HG03354 (cell line): Measurements from ENCODE around the gene AGRN.
A peak's percentile ranks its signal among the peaks of the same experiment; 100 is the strongest.
"Not testable (repeated sequence)": the region's sequence is repeated elsewhere in the genome, so short reads cannot be mapped to it uniquely, and the experiment has no call there.

Source experiments
- ATAC-seq: cut with Tn5 transposase; IDR thresholded peaks from one replicate; pipeline ENCODE4 v1.9.1; 2021; ENCODE audit warnings: mild to moderate bottlenecking; ENCODE audit not compliant: unreplicated experiment, poor library complexity, severe bottlenecking

Gene AGRN

DNA sequence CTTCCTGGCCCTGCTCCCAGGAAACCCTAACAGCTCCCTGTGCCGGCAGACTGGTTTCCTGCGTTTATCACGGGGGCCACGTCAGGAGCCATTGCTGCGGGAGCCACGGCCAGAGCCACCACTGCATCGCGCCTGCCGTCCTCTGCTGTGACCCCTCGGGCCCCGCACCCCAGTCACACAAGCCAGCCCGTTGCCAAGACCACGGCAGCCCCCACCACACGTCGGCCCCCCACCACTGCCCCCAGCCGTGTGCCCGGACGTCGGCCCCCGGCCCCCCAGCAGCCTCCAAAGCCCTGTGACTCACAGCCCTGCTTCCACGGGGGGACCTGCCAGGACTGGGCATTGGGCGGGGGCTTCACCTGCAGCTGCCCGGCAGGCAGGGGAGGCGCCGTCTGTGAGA, 28.0 kb downstream of the AGRN start:
- ATAC-seq: no peak

DNA sequence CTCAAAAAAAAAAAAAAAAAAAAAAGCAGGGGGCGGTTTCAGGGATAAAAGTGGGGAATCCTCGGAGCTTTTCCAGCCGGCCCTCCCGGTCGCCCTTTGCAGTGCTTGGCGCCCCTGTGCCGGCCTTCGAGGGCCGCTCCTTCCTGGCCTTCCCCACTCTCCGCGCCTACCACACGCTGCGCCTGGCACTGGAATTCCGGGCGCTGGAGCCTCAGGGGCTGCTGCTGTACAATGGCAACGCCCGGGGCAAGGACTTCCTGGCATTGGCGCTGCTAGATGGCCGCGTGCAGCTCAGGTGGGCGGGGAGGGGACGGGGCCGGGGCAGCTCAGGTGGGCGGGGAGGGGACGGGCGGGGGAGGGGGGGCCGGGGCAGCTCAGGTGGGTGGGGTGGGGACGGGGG, 28.8 kb downstream of the AGRN start:
- ATAC-seq: no peak

DNA sequence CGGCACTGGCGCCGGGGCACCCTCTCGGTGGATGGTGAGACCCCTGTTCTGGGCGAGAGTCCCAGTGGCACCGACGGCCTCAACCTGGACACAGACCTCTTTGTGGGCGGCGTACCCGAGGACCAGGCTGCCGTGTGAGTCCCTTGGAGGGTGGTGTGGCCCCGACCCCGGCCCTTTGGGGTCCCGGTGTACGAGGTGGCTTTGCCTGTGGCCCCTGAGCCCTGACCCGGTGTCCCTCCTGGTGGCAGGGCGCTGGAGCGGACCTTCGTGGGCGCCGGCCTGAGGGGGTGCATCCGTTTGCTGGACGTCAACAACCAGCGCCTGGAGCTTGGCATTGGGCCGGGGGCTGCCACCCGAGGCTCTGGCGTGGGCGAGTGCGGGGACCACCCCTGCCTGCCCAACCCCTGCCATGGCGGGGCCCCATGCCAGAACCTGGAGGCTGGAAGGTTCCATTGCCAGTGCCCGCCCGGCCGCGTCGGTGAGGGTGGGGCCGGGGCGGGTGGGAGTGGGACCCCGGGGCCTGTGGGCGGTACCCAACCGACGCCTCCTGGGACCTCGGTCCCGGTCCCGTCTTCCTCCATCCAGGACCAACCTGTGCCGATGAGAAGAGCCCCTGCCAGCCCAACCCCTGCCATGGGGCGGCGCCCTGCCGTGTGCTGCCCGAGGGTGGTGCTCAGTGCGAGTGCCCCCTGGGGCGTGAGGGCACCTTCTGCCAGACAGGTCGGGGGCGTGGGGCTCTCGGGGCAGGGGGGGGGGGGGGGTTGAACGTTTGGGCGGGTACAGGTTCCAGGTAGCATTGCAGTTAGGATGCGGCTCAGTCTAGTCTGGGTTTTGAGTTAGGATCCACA, 29.6 kb downstream of the AGRN start:
- ATAC-seq: no peak

DNA sequence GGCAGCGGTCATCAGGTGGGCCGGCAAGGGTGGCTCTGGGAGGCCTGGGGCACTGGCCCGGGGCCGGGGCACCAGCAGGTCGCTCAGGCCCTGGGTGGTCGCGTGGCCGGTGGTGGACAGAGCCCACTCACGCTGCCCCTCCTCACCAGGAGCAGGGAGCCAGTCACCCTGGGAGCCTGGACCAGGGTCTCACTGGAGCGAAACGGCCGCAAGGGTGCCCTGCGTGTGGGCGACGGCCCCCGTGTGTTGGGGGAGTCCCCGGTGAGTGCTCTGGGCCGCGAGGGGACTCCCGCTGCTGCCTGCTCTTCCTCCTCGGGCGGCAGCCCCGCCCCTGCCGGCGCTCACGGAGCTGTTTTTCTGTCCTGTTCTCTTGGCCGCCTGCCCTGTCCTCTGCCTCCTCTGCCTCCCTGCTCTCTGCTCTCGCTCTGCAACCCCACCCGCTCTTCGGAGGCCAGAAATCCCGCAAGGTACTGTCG, 30.7 kb downstream of the AGRN start:
- ATAC-seq: no peak

DNA sequence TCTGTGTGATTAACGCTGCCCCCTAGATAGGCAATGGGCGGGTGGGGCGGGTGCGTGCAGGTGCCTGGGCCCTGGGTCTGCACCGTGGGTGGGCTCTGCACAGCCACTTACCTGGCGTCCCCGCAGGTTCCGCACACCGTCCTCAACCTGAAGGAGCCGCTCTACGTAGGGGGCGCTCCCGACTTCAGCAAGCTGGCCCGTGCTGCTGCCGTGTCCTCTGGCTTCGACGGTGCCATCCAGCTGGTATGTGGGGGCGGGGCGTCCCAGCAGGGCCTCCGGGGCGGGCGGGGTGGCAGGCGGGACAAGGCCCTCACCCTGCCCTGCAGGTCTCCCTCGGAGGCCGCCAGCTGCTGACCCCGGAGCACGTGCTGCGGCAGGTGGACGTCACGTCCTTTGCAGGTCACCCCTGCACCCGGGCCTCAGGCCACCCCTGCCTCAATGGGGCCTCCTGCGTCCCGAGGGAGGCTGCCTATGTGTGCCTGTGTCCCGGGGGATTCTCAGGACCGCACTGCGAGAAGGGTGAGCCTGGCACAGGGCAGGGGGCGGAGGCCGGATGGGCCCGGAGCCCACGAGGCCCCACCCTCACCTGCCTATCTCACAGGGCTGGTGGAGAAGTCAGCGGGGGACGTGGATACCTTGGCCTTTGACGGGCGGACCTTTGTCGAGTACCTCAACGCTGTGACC, 31.3 kb downstream of the AGRN start:
- no peak for ATAC-seq

DNA sequence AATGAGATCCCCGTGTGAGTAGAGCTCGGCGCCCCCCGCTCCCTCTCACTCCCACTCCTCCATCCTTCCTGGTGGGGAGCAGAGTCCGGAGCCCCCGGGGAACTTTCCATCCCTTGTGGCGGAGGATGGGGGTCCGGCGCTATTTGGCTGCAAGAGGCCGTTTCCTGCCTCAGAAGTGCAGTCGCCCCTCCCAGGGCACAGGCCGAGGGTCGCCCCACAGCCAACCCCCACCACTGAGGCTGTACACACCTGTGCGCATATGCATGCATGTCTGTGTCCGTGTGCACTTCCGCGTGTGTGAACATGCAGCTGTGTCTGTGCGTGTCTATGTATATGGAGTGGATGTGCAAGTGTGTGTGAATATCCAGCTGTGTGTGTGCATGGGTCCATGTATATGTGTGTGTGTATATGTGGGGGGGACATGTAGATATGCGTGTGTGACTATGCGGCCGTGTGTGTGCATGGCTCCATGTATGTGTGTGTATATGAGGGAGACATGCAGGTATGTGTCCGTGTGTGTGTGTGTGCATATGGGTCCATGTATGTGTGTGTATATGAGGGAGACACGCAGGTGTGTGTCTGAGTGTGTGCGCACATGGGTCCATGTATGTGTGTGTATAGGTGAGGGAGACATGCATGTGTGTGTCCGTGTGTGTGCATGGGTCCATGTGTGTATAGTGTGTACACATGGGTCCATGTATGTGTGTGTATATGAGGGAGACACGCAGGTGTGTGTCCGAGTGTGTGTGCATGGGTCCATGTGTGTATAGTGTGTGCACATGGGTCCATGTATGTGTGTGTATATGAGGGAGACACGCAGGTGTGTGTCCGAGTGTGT, 32.3 kb downstream of the AGRN start:
- ATAC-seq: no peak

DNA sequence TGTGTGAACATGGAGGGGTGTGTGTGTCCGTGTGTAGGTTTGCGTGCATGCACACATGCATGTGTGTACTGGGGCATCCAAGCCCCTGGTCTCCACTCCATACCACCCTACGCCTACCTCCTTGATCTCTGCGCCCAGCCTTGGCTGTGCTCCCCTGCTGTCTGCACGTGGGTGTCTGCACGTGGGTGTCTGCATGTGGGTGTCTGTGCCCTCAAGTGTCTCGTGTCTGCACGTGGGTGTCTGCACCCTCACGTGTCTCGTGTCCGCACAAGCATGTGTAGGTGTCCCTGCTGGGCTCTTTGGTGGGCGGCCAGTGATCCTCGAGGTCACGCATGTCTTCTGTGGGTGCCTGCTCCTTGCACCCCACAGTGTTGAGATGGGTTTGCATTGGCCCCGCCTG, 33.1 kb downstream of the AGRN start:
- no peak for ATAC-seq

DNA sequence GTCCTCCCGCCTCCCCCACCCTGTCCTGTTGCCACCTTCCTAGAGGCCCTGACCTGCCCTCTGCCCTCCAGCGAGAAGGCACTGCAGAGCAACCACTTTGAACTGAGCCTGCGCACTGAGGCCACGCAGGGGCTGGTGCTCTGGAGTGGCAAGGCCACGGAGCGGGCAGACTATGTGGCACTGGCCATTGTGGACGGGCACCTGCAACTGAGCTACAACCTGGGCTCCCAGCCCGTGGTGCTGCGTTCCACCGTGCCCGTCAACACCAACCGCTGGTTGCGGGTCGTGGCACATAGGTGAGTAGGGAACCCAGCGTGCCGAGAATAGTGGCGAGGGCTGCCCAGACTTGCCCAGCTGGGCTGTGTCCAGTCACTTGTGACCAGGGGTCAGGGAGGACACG, 33.8 kb downstream of the AGRN start:
- no peak for ATAC-seq

DNA sequence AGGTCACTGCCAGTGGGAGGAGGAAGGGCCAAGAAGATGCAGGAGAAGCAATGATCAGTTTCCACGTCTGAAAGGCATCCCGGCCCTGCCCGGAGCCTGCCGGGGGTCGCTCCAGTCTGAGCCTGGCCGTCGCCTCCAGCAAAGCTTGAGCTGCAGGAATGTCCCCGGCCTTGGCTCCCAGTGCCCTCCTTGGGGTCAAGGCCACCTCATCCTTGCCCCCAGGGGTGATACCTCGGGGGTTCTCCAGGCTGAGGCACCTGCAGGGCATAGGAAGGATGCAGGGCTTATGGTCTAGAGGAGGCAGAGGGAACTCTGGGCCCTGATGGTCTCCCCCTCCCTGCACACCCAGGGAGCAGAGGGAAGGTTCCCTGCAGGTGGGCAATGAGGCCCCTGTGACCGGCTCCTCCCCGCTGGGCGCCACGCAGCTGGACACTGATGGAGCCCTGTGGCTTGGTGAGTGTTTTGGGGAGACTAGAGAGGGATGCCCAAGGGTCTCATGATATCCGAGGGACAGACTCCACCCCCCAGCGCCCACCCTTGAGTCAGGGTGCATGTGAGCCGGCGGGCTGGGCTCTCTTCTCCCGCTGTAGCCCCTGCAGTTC, 34.3 kb downstream of the AGRN start:
- no peak for ATAC-seq

DNA sequence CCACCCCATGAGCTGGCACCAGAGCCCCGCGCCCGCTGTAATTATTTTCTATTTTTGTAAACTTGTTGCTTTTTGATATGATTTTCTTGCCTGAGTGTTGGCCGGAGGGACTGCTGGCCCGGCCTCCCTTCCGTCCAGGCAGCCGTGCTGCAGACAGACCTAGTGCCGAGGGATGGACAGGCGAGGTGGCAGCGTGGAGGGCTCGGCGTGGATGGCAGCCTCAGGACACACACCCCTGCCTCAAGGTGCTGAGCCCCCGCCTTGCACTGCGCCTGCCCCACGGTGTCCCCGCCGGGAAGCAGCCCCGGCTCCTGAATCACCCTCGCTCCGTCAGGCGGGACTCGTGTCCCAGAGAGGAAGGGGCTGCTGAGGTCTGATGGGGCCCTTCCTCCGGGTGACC, 35.1 kb downstream of the AGRN start:
- ATAC-seq: no peak

DNA sequence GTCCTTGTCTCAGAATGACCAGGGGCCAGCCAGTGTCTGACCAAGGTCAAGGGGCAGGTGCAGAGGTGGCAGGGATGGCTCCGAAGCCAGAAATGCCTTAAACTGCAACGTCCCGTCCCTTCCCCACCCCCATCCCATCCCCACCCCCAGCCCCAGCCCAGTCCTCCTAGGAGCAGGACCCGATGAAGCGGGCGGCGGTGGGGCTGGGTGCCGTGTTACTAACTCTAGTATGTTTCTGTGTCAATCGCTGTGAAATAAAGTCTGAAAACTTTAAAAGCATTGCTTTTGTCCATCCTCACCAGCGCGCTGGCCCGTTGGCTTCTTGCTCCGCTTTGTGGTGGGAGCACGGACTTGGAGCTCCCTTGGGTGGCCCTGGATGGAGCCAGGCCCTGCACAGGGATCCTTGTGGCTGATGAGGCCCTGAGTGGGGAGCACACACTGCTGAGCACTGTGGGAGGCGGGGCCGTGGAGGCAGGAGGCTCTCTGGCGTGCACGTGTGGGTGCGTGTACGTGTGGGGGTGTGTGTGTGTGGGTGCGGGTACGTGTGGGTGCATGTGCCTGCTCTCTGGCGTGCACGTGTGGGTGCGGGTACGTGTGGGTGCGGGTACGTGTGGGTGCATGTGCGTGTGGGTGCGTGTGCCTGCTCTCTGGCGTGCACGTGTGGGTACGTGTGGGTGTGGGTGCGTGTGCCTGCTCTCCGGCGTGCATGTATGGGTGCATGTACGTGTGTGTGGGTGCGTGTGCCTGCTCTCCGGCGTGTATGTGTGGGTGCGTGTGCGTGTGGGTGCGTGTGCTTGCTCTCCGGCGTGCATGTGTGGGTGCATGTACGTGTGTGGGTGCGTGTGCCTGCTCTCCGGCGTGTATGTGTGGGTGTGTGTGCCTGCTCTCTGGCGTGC, 36.2 kb downstream of the AGRN start:
- no peak for ATAC-seq

DNA sequence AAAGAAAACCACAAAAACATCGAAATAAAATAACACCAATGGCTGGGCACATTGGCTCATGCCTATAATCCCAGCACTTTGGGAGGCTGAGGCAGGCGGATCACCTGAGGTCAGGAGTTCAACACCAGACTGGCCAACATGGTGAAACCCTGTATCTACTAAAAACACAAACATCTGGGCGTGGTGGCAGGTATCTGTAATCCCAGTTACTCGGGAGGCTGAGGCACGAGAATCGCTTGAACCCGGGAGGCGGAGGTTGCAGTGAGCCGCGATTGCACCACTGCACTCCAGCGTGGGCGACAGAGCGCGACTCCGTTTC, 37.8 kb downstream of the AGRN start:
- not testable (repeated sequence) for ATAC-seq

DNA sequence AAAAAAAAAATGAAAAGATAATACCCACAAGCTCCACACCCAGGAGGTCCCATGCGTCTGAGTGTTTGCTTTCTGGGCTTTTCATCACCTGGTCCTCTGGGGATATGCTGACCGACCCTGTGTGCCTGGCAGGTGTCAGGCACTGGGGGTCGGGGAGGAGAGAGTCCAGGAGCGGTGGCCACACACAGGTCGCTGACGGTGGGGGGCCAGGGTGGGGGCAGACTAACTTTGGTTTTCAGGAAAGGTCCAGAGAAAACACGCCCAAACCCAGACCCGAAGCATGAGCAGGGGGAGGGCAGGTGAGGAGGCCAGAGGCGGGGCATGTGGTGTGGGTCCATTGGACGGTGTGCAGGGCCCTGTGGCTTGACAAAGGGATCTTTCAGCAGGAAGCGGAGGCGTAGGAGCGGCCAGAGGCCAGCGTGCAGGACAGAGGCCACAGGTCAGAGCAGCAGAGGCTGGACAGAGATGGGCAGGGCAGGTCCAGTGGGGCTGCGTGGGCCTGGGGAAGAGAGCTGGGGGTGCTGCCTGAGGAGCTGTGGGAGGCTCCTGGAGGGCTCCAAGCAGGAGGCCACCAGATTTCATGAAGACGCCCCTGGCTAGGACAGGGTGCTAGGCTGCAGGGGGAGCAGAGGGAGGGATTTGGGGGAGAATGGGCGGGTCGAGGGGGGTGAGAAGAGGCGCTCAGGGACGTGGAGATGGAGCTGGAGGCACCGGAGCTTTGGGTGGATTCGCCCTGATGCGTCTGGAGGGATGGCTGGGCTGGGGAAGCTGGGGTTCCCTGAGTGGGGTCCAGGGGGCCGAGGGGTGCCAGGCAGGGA, 38.4 kb downstream of the AGRN start:
- ATAC-seq: no peak

DNA sequence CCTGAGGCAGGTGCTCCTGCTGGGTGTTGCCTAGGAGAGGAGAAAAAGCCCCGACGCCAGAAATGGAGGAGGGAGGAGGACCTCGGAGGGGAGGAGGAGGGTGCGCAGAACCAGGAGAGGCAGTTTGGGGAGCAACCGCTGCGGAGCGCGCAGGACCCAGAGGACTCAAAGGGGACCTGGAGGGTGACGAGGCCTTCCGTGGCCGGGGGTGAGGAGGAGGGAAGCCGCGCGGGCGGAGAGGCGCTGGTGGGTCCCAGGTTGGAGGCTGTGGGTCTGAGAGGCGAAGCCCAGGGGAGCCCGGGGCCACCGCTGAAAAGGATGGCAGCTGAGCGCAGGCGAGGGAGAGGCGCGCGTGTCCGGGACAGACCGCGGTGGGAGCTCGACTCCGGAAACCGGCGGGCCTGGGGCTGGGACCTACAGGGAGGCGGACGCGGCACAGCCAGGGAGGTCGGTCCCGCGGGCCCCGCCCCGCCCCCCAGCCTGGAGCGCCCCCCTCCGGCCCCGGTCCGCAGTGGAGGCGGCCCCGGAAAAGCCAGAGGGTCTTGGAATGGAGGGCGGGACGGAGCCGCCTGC, 39.1 kb downstream of the AGRN start:
- ATAC-seq: peak; percentile 39

DNA sequence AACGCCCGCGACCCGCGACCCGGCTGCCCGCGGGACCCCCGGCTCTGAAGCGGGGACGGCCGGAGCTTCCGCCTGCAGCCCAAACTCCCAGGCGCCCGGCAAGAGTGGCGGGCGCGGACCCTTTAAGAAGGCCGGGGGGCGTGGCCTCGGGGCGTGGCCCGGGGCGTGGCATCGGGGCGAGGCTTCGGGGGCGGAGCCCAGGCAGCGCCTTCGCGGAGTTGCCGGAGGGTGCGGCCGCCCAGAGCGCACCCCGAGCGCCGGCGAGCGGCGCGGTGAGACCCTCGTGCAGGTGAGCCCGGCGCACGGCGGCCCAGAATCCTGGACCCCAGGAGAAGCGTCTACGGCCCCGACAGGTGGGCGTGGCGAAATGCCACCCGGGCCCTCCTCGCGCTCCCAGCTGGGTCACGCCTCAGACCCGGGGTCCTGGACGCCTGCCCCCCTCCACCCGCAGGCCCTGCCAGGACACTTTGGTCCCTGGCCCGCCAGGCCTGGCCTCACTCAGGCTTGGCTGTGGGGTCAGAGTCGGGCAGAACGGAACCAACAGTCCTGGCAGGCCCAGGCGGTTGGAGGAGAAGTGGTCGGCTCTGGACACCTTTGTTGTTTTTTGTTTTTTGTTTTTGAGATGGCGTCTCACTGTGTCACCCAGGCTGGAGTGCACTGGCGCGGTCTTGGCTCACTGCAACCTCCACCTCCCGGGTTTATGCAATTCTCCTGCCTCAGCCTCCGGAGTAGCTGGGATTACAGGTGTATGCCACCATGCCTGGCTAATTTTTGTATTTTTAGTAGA, 39.8 kb downstream of the AGRN start:
- peak; percentile 77 for ATAC-seq

DNA sequence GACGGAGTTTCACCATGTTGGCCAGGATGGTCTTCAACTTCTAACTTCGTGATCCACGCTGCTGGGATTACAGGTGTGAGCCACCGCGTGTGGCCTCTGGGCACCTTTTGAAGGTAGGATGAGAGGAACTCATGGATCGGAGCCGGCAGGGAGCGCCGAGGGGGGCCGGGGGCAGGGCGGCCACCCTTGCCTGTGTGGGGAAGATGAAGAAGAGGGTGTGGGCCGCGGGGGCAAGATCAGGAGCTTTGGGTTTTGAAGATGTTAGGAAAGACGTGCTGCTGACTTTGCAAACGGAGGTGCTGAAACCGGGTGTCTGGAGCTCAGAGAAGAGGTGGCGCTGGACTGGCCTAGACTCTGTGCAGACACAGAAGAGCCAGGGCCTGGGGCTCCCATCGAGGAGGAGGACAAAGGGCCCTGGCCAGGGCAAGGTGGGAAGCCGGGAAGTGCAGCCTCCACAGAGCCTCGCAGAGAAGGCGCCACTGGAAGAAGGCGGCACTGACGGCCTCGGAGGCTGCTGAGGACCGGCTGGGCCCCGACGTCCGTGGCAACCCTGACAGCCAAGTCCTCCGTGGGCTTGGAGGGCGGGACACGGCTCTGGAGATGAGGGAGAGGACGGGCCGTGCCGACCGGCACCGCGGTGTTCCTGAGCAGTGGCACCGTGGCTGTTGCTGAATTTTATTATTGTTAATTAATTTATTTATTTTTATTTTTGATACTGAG, 40.5 kb downstream of the AGRN start:
- ATAC-seq: no peak
